Ascending aorta (tissue), 2 donors: ENCODE results near the gene SDE2. TPM values are rescaled to one million over a fixed set of nuclear protein-coding genes. Genes with fewer than 3 reads are reported as not detected.
"Not testable (repeated sequence)": the region's sequence is repeated elsewhere in the genome, so short reads cannot be mapped to it uniquely, and the experiment has no call there.

Source experiments
- DNase-seq, 2 donors: peaks; one replicate each; pipeline ENCODE4 v3.0.0-alpha.2; 2019; ENCODE audit warnings: low spot score in 2 of 2
- H3K27ac ChIP-seq, 2 donors: fragments of 200-600 bp; sonication (generic); one replicate each; pipeline ENCODE4 v1.5.1; 2016 to 2017; ENCODE audit warnings: mild to moderate bottlenecking in 1 of 2
- H3K27me3 ChIP-seq: fragments of 200-600 bp; sonication (generic); one replicate; pipeline ENCODE4 v1.5.1; 2017
- H3K36me3 ChIP-seq, 2 donors: fragments of 200-600 bp; sonication (generic); one replicate each; pipeline ENCODE4 v1.5.1; 2016
- H3K4me1 ChIP-seq, 2 donors: fragments of 200-600 bp; sonication (generic); one replicate each; pipeline ENCODE4 v1.5.1; 2016 to 2017; ENCODE audit warnings: mild to moderate bottlenecking in 1 of 2
- H3K4me3 ChIP-seq, 2 donors: fragments of 200-600 bp; sonication (generic); one replicate each; pipeline ENCODE4 v1.5.1; 2016 to 2017; ENCODE audit warnings: mild to moderate bottlenecking in 1 of 2
- H3K9me3 ChIP-seq, 2 donors: fragments of 200-600 bp; sonication (generic); one replicate each; pipeline ENCODE4 v1.5.1; 2016
- CTCF ChIP-seq, 3 experiments: fragments of 200-600 bp in 2 of 3; fragments of 450-650 bp in 1 of 3; sonication (generic) in 2 of 3; IDR thresholded peaks; one replicate each; pipeline ENCODE4 v1.5.1; 2016 to 2019; ENCODE audit warnings: antibody characterized with exemption in 3 of 3, mild to moderate bottlenecking in 1 of 3, moderate library complexity in 1 of 3
- intact Hi-C: fragments of 100-400 bp; cut with DNase I; formaldehyde crosslinking; loops from one replicate; pipeline ENCODE4 v1.15.1; 2023
- total RNA-seq: library from RNA; depleted of rRNA; stranded (reverse); fragments of >200 nt; gene quantifications from one replicate; pipeline ENCODE4 v1.1.0, GENCODE V29; 2016

The SDE2 gene
- total RNA-seq, 1 donor from 2014 or later = 12.3 TPM

GRCh38 chr1:225973158-225973557, 26.0 kb downstream of the SDE2 start:
- intact Hi-C loops = loop anchor here (10.0 kb wide), 1 partner anchor 648 kb away; no protein-coding TSS in a partner anchor
- TF ChIP-seq CTCF (IDR thresholded peaks at IDR 0.05) = no peak
- peaks cover 0 to 13% of the 10 kb centered on the region in 2 donors for H3K36me3 ChIP-seq

GRCh38 chr1:225972344-225973152, 26.6 kb downstream of the SDE2 start:
- intact Hi-C loops = loop anchor here (10.0 kb wide), 1 partner anchor 648 kb away; no protein-coding TSS in a partner anchor
- H3K4me3 ChIP-seq = no peak overlapping the region
- peaks cover 0 to 9% of the 10 kb centered on the region in 2 donors for H3K36me3 ChIP-seq
- no peaks in the 10 kb centered on the region for H3K27me3 ChIP-seq
- no peak for TF ChIP-seq CTCF (IDR thresholded peaks at IDR 0.05)
- H3K4me1 ChIP-seq = no peaks in the 10 kb centered on the region
- DNase-seq = no peak
- H3K27ac ChIP-seq = no peak overlapping the region
- no peaks in the 10 kb centered on the region for H3K9me3 ChIP-seq

More at GRCh38 chr1:225973158-225973557, 26.0 kb downstream of the SDE2 start:
- no peak for DNase-seq
- H3K9me3 ChIP-seq = no peaks in the 10 kb centered on the region
- no peaks in the 10 kb centered on the region for H3K4me1 ChIP-seq
- no peaks in the 10 kb centered on the region for H3K27me3 ChIP-seq
- H3K4me3 ChIP-seq = no peak overlapping the region
- H3K27ac ChIP-seq = no peak overlapping the region

GRCh38 chr1:225970592-225971157, 28.5 kb downstream of the SDE2 start:
- not testable (repeated sequence) for H3K36me3 ChIP-seq, H3K9me3 ChIP-seq, DNase-seq, H3K4me3 ChIP-seq, H3K27ac ChIP-seq, H3K27me3 ChIP-seq, H3K4me1 ChIP-seq
- intact Hi-C loops = loop anchor here (10.0 kb wide), 1 partner anchor 646 kb away; no protein-coding TSS in a partner anchor

- intact Hi-C loops = loop anchor here (10.0 kb wide), 1 partner anchor 645 kb away; no protein-coding TSS in a partner anchor
- not testable (repeated sequence) for DNase-seq, H3K27me3 ChIP-seq, H3K4me1 ChIP-seq, H3K4me3 ChIP-seq, H3K36me3 ChIP-seq, H3K27ac ChIP-seq, H3K9me3 ChIP-seq
These were observed 29.4 kb downstream of the SDE2 start for GRCh38 chr1:225969751-225970150.

GRCh38 chr1:225965231-225965630, 33.9 kb downstream of the SDE2 start:
- no peaks in the 10 kb centered on the region for H3K27me3 ChIP-seq
- intact Hi-C loops = no loop called here
- TF ChIP-seq CTCF (IDR thresholded peaks at IDR 0.05) = no peak
- no peak overlapping the region for H3K27ac ChIP-seq
- no peak overlapping the region for H3K4me3 ChIP-seq
- no peaks in the 10 kb centered on the region for H3K36me3 ChIP-seq
- H3K9me3 ChIP-seq = no peaks in the 10 kb centered on the region
- H3K4me1 ChIP-seq = no peaks in the 10 kb centered on the region
- DNase-seq = no peak

GRCh38 chr1:225963735-225964530, 35.2 kb downstream of the SDE2 start:
- no peak overlapping the region for H3K4me3 ChIP-seq
- intact Hi-C loops = no loop called here
- no peak overlapping the region for H3K27ac ChIP-seq
- DNase-seq = no peak
- TF ChIP-seq CTCF (IDR thresholded peaks at IDR 0.05) = no peak
- H3K9me3 ChIP-seq = no peaks in the 10 kb centered on the region
- H3K36me3 ChIP-seq = no peaks in the 10 kb centered on the region
- no peaks in the 10 kb centered on the region for H3K27me3 ChIP-seq
- no peaks in the 10 kb centered on the region for H3K4me1 ChIP-seq
